Neural progenitor cell (in vitro differentiated cells): ENCODE results near the gene MT1H. TPM values are rescaled to one million over a fixed set of nuclear protein-coding genes. Genes with fewer than 3 reads are reported as not detected.
A peak's percentile ranks its signal among the peaks of the same experiment; 100 is the strongest.

Experiments
- DNase-seq: peaks from one replicate; pipeline ENCODE4 v3.0.0-alpha.2; 2016; ENCODE audit warnings: low spot score
- H2AFZ ChIP-seq: fragments of 200-600 bp; sonication (generic); replicated peaks from 2 replicates; pipeline ENCODE4 v1.6.1; 2016; ENCODE audit warnings: antibody characterized with exemption
- H3F3A ChIP-seq: fragments of 200-600 bp; sonication (generic); 2 replicates; pipeline ENCODE4 v1.6.1; 2016; ENCODE audit warnings: antibody characterized with exemption, low read depth
- H3K27ac ChIP-seq: fragments of 200-600 bp; sonication (generic); 2 replicates; pipeline ENCODE4 v1.5.1; 2016; ENCODE audit warnings: mild to moderate bottlenecking
- H3K27me3 ChIP-seq: fragments of 200-600 bp; sonication (generic); 2 replicates; pipeline ENCODE4 v1.6.1; 2016; ENCODE audit warnings: mild to moderate bottlenecking, moderate library complexity
- H3K36me3 ChIP-seq: fragments of 200-600 bp; sonication (generic); 2 replicates; pipeline ENCODE4 v1.5.1; 2016
- H3K4me1 ChIP-seq: fragments of 200-600 bp; sonication (generic); 2 replicates; pipeline ENCODE4 v1.6.1; 2016; ENCODE audit warnings: mixed run types
- H3K4me2 ChIP-seq: fragments of 200-600 bp; sonication (generic); 2 replicates; pipeline ENCODE4 v1.6.1; 2016
- H3K4me3 ChIP-seq: fragments of 200-600 bp; sonication (generic); 2 replicates; pipeline ENCODE4 v1.5.1; 2016
- H3K79me2 ChIP-seq: fragments of 200-600 bp; sonication (generic); 2 replicates; pipeline ENCODE4 v1.6.1; 2016; ENCODE audit warnings: low read depth
- H3K9ac ChIP-seq: fragments of 200-600 bp; sonication (generic); 2 replicates; pipeline ENCODE4 v1.6.1; 2016
- H3K9me3 ChIP-seq: fragments of 200-600 bp; sonication (generic); 2 replicates; pipeline ENCODE4 v1.5.1; 2016; ENCODE audit warnings: low read depth
- H4K20me1 ChIP-seq: fragments of 200-600 bp; sonication (generic); 2 replicates; pipeline ENCODE4 v1.6.1; 2016; ENCODE audit warnings: low read depth
- H3K27ac Mint-ChIP-seq: 3 replicates; pipeline ENCODE4 v1.8.0; 2021; ENCODE audit warnings: mixed read lengths
- H3K27me3 Mint-ChIP-seq: 2 replicates; pipeline ENCODE4 v1.8.0; 2022; ENCODE audit warnings: low read depth, mild to moderate bottlenecking, inconsistent platforms, moderate library complexity, mixed read lengths; ENCODE audit not compliant: insufficient read depth
- H3K36me3 Mint-ChIP-seq: 3 replicates; pipeline ENCODE4 v1.8.0; 2021; ENCODE audit warnings: mixed read lengths
- H3K4me1 Mint-ChIP-seq: 3 replicates; pipeline ENCODE4 v1.8.0; 2021; ENCODE audit warnings: mixed read lengths
- H3K4me3 Mint-ChIP-seq: 3 replicates; pipeline ENCODE4 v1.8.0; 2021; ENCODE audit warnings: mild to moderate bottlenecking, moderate library complexity, mixed read lengths
- H3K9me3 Mint-ChIP-seq: 3 replicates; pipeline ENCODE4 v1.8.0; 2020; ENCODE audit warnings: mixed read lengths
- EZH2 ChIP-seq: fragments of 200-600 bp; sonication (generic); IDR thresholded peaks from 2 replicates; pipeline ENCODE4 v1.6.1; 2017; ENCODE audit warnings: antibody characterized with exemption, mild to moderate bottlenecking, moderate library complexity
- EZH2phosphoT487 ChIP-seq: fragments of 200-600 bp; sonication (generic); IDR thresholded peaks from 2 replicates; pipeline ENCODE4 v1.6.1; 2017; ENCODE audit warnings: antibody characterized with exemption
- total RNA-seq: library from RNA; depleted of rRNA; stranded (reverse); fragments of >200 nt; gene quantifications from 2 replicates; pipeline ENCODE4 v1.2.3, GENCODE V29; 2015; ENCODE audit warnings: low replicate concordance
- TF ChIP-seq, protein P1 (sequence below): fragments of 200-600 bp; sonication (generic); IDR thresholded peaks from 2 replicates; pipeline ENCODE4 v1.5.1; 2017; ENCODE audit warnings: antibody characterized with exemption, mild to moderate bottlenecking

The MT1H gene
- total RNA-seq, 1 donor from 2014 or later = not detected

DNA sequence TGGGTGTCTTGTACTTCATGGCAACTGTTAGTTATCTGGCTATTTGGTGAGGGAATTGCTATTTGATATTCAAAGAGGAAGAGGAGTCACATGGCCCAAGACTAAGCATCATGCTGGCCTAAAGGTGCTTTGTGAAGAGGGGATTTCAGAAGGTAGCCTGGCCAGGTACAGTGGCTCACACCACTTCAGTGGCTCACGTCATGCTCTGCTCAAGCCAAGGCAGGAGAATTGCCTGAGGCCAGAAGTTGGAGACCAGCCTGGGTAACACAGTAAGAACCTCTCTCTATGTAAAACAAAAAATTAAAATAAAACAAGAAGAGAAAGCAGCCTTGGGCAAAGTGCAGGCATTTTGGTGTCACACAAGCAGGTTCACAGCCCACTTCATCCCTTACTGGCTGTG, 24.3 kb upstream of the MT1H start:
- H3K4me2 ChIP-seq = no peak overlapping the region
- TF ChIP-seq EZH2 (no peak), EZH2phosphoT487 (no peak)
- TF ChIP-seq, protein P1, sequence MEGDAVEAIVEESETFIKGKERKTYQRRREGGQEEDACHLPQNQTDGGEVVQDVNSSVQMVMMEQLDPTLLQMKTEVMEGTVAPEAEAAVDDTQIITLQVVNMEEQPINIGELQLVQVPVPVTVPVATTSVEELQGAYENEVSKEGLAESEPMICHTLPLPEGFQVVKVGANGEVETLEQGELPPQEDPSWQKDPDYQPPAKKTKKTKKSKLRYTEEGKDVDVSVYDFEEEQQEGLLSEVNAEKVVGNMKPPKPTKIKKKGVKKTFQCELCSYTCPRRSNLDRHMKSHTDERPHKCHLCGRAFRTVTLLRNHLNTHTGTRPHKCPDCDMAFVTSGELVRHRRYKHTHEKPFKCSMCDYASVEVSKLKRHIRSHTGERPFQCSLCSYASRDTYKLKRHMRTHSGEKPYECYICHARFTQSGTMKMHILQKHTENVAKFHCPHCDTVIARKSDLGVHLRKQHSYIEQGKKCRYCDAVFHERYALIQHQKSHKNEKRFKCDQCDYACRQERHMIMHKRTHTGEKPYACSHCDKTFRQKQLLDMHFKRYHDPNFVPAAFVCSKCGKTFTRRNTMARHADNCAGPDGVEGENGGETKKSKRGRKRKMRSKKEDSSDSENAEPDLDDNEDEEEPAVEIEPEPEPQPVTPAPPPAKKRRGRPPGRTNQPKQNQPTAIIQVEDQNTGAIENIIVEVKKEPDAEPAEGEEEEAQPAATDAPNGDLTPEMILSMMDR = no peak
- DNase-seq = no peak
- H3K9me3 Mint-ChIP-seq = no peaks in the 10 kb centered on the region
- peaks cover 5% of the 10 kb centered on the region for H3K4me1 Mint-ChIP-seq
- no peaks in the 10 kb centered on the region for H3F3A ChIP-seq
- H3K36me3 Mint-ChIP-seq = no peaks in the 10 kb centered on the region
- no peak overlapping the region for H3K27ac ChIP-seq
- H3K79me2 ChIP-seq = no peaks in the 10 kb centered on the region
- no peaks in the 10 kb centered on the region for H3K36me3 ChIP-seq
- no peaks in the 10 kb centered on the region for H3K9me3 ChIP-seq
- peaks cover 83% of the 10 kb centered on the region for H3K27me3 Mint-ChIP-seq
- no peak overlapping the region for H3K9ac ChIP-seq
- no peak overlapping the region for H3K4me3 ChIP-seq
- H2AFZ ChIP-seq = no peak overlapping the region
- no peak overlapping the region for H3K27ac Mint-ChIP-seq
- no peaks in the 10 kb centered on the region for H3K4me1 ChIP-seq
- peaks cover 35% of the 10 kb centered on the region for H4K20me1 ChIP-seq
- H3K27me3 ChIP-seq = peaks cover 100% of the 10 kb centered on the region
- H3K4me3 Mint-ChIP-seq = no peak overlapping the region

DNA sequence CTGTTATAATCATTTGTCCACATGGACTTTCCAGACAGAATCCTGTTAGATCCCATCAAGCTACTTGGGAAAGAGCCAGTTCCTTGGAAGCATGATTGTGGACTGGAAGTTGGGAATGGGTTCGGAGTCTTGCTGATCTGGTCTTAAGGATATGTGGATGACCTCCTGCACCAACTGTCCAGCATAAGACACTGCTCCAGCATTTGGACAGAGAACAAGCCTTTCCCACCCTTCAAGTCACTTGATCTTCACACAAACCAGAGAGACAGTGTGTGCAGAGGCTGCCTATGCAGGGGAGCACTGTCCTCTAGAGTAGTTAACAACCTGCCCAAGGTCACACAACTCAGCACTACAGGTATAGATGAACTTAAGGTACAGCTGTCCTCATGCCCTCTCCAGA, 23.8 kb upstream of the MT1H start:
- peaks cover 35% of the 10 kb centered on the region for H4K20me1 ChIP-seq
- no peaks in the 10 kb centered on the region for H3K36me3 ChIP-seq
- peaks cover 81% of the 10 kb centered on the region for H3K27me3 Mint-ChIP-seq
- no peak overlapping the region for H3K27ac Mint-ChIP-seq
- TF ChIP-seq, protein P1 = no peak
- TF ChIP-seq EZH2 (no peak), EZH2phosphoT487 (no peak)
- no peak overlapping the region for H3K4me2 ChIP-seq
- DNase-seq = no peak
- no peak overlapping the region for H3K27ac ChIP-seq
- no peaks in the 10 kb centered on the region for H3K9me3 Mint-ChIP-seq
- H3K36me3 Mint-ChIP-seq = no peaks in the 10 kb centered on the region
- H3K4me1 ChIP-seq = no peaks in the 10 kb centered on the region
- H3K4me1 Mint-ChIP-seq = peaks cover 3% of the 10 kb centered on the region
- no peaks in the 10 kb centered on the region for H3K79me2 ChIP-seq
- H3K9me3 ChIP-seq = no peaks in the 10 kb centered on the region
- no peak overlapping the region for H3K9ac ChIP-seq
- H3K27me3 ChIP-seq = peaks cover 100% of the 10 kb centered on the region
- no peak overlapping the region for H3K4me3 Mint-ChIP-seq
- no peak overlapping the region for H2AFZ ChIP-seq
- H3K4me3 ChIP-seq = no peak overlapping the region
- no peaks in the 10 kb centered on the region for H3F3A ChIP-seq

DNA sequence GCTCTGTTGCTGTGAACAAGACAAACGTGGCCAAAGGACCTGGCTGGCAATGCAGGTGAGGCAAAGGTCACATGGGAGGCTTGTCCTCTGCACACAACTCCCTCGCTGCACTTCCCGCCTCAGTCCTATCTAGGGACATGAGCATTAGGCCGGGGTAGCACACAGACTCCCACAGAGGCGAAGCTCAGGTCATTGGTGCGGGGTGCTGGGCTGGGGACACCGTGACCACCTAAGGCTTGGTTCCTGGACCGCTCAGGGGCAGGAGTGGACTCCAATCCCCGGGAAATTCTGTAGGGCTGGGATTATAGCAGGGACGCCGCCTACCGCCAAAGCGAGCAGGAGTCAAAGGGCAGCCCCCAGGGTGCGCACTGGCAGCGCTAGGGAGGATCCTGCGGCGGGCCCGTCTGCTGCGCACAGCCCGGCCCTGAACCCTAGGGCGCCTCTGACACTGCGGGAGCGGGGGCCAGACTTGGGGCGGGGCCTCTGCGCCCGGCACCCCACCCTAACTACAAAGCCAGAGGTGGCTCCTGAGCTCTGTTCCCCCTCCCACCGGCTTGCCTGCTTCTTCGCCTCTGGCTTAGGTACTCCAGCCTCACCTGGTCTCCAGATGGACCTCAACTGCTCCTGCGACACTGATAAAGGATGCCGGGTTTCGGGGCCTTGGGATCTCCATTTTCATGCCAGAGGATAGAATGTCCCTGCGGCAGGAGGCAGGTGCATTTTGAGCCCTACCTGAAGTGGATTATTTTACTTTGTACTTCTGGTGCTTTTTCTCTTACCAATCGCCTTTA, 21.8 kb upstream of the MT1H start:
- Histone ChIP-seq H3K4me2 (no peak overlapping the region), H3K27me3 (peaks cover 100% of the 10 kb centered on the region)
- peaks cover 71% of the 10 kb centered on the region for H3K27me3 Mint-ChIP-seq

More for the DNA sequence above, 21.8 kb upstream of the MT1H start:
- H3K9ac ChIP-seq = no peak overlapping the region
- no peak overlapping the region for H3K4me3 ChIP-seq
- no peaks in the 10 kb centered on the region for H3K4me1 ChIP-seq
- Mint-ChIP-seq H3K4me1 (peaks cover 3% of the 10 kb centered on the region), H3K27ac (no peak overlapping the region), H3K36me3 (no peaks in the 10 kb centered on the region), H3K9me3 (no peaks in the 10 kb centered on the region), H3K4me3 (no peak overlapping the region)
- TF ChIP-seq EZH2 (peak; percentile 87), EZH2phosphoT487 (peak; percentile 36)
- TF ChIP-seq, protein P1 = no peak
- no peak overlapping the region for H2AFZ ChIP-seq
- H3K36me3 ChIP-seq = no peaks in the 10 kb centered on the region
- no peaks in the 10 kb centered on the region for H3K9me3 ChIP-seq
- H3F3A ChIP-seq = no peaks in the 10 kb centered on the region
- H4K20me1 ChIP-seq = peaks cover 32% of the 10 kb centered on the region
- H3K27ac ChIP-seq = no peak overlapping the region
- no peaks in the 10 kb centered on the region for H3K79me2 ChIP-seq
- DNase-seq = peak; percentile 47
